ENCODE results near the gene PSMA4.
"Not testable (repeated sequence)": the region's sequence is repeated elsewhere in the genome, so short reads cannot be mapped to it uniquely, and the experiment has no call there.

Gene PSMA4

DNA sequence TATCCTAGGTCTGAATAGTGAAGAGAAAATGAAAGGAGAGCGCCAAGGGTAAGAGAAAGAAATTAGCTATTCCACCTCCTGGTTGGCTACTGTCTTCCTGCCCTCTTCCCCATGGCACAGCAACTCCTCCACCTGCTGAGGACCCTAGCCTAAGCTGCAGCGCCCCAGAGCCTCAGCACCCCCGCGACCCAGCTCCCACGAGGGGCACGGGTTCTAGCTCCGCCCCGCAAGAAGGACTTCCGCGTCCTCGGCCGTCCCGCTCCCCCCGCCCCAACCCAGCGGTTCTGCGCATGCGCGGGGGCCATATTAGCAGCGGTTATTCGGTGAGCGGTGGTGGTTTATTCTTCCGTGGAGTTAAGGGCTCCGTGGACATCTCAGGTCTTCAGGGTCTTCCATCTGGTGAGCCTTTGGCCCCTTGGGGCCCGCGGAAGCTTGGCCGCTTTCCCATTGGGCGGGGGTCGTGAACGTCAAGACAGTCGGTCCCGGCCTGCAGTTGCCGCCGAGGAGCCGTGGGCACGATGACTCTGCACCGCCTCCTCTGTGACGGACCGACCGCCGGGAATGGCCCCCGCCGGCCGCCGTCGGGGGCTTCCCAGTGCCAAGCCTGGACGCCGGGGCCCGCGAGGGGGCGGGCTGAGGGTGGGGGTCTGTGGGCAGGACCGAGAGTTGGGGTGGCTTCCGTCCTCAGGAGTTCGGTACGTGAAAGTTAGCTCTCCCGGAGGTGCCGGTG lies at the start of gene PSMA4:
Gene PSMA4, plus strand, starts transcription at position 304 of the 730 bp plus-strand sequence. CDS start 1,484 bp downstream, outside the sequence.
- peak; percentile 86 for DNase-seq

DNA sequence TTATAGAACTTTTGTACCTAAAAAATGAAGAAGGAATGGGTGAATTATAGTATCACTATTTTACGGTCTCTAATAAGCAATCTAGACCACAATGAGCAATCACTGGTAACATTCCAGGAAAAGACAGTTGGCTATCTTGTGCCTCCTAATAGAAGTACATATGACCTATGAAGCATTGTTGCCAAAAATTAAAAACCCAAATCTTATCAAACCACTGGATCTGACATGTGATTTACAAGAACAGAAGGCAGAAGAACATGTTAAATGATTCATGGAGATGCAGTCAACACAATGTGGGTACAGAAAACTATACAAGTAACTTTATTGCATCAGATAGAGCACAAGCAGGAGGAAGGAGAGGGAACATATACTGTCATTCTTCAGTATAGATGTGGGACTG lies 47.4 kb upstream of the PSMA4 start:
- no peak for DNase-seq

DNA sequence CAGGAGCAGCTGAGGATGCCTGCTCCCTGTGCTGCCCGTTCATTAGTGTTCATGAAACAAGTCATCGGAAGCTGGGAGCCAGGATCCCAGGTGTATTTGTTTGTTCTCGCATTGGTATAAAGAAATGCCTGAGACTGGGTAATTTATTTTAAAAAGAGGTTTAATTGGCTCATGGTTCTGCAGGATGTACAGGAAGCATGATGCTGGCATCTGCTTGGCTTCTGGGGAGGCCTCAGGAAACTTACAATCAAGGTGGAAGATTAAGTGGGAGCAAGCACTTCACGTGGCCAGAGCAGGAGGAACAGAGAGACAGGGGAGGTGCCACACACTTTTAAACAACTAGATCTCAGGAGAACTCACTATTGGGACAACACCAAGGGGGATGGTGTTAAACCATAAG lies 38.4 kb upstream of the PSMA4 start:
- no peak for DNase-seq

DNA sequence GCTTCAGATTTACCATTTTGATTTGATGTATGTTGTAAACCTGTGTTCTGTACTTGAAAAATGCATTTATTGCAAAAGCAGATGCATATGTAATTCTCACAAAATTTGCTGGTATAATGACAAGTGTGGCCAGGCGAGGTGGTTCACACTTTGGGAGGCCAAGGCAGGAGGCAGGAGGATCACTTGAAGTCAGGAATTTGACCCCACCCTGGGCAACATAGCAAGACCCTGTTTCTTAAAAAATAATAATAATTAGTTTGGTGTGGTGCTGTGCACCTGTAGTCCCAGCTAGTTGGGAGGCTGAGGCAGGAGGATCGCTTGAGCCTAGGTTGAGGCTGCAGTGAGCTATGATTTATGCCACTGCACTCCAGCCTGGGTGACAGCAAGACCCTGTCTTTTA lies 37.6 kb upstream of the PSMA4 start:
- DNase-seq, result no peak

DNA sequence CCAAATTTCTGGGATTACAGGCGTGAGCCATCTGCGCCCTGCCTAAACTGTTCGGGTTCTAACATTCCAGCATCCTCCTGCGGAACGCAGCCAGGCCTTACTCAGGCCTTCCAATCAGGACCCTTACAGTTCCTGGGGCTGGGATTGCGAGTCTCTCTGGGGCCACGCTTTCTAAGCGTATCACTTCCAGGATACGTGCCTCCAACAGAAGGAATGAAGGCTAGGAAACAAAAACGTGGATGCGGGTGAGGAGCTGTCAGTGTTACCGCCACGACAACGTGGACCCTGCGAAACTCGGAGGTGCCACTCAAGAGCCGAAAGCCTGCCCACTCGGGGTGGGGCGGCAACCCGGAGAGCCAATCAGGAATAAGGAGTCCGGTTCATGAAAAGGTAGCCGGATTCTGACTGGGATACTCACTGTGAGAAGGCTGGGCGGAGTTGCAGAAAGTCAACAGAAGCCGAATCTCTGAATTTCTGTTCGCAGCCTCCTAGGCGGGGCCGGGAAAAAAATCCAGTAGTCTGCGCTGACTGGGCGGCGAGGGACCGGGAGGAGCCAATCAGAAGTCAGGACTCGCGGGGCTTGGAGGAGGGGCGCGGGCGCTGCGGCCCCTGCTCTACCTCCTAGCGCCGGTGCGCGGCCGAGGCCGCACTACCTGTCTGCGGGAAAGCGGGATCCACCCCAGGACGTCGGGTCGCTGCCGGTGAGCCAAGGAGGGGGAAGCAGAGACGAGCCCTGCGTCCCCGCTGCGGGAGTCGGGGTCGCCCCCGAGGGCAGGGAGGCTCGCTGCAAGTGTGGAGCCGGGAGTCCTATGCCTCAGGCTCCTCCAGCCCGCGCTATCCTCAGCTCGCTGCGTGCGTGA lies 33.0 kb upstream of the PSMA4 start, which contains the start of gene HYKK:
Gene HYKK, plus strand, starts transcription at position 607 of the 860 bp plus-strand sequence. CDS start 5,512 bp downstream, outside the sequence.
- DNase-seq, result peak; percentile 98

DNA sequence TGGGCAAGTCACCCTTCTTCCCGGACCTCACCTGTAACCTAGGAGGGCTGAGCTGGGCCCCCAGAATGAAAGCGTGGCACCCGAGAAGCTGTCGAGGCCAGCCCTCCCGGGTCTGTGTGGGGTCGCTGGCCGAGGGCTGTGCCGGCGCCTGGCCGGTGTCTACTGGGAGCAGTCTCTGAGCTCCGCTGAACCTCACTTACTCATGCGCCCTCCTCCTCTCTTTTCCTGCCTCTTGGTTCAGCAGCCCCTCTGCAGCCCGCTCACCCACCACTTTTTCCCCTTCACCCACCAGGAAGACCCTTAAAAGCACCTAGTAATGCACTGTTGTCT lies 32.4 kb upstream of the PSMA4 start:
- DNase-seq, result peak; percentile 3

DNA sequence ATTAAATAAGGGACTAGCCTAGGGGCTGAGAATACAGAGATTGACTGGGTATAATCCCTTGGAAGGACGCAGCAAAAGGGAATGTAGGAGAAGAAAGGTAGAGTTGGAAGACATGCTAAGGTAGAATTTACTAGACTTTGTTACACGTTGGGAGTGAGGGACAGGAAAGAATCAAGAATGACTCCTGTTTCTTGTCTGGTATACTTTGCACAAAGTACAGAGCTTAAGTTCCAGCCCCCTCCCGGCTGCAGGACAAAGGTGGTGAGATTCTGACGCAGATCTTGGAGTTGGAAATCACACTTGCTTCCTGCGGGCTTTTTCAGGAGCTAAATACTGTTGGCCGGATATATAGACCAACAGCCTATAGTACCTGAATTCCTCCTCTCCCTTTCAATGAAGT lies 32.0 kb upstream of the PSMA4 start:
- no peak for DNase-seq

DNA sequence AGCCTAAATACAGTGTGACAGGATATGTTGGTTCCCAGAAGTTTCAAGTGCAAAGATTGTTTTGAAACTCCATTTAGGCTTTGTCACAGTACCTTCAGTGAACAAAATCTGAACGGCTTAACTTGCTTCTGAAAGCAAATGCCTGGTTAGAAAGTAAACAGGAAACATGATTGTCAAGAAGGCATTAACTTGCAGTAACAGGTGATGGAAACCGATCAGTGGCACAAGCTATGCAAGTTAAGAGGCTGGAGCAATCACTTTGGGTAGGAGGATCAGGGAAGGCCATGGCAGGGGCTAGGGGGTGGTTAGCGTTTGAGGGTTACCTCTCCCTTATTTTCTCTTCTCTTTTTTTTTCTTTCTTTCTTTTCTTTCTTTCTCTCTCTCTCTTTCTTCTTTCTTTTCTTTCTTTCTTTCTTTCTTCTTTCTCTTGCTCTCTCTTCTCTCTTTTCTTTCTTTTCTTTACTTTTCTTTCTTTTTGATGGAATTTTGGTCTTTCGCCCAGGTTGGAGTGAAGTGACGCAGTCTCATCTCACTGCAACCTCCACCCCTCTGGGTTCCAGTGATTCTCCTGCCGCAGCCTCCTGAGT lies 30.4 kb upstream of the PSMA4 start:
- DNase-seq, result no peak

DNA sequence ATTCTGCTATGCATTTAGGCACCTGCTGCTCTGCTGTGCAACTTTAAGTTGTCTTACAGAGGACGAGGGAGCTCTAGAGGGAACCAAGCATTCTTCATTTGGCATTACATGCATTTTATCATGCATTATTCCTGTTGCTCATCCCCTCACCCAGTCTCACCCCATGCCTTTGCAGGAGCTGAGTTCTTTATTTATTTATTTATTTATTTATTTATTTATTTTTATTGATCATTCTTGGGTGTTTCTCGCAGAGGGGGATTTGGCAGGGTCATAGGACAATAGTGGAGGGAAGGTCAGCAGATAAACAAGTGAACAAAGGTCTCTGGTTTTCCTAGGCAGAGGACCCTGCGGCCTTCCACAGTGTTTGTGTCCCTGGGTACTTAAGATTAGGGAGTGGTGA lies 20.2 kb upstream of the PSMA4 start:
- not testable (repeated sequence) for DNase-seq

DNA sequence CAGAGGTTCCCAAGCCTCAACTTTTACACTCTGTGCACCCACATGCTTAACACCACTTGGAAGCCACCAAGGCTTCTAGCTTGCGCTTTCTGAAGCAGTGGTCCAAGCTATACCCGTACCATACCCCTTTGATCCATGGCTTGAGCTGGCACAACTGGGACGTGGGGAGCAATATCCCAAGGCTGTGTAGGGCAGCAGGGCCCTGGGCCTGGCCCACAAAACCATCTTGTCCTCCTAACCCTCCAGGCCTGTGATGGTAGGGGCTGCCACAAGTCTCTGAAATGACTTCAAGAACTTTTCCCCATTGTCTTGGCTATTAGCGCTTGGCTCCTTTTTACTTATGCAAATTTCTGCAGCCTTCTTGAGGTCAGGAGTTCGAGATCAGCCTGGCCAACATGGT lies 16.0 kb upstream of the PSMA4 start:
- no peak for DNase-seq

DNA sequence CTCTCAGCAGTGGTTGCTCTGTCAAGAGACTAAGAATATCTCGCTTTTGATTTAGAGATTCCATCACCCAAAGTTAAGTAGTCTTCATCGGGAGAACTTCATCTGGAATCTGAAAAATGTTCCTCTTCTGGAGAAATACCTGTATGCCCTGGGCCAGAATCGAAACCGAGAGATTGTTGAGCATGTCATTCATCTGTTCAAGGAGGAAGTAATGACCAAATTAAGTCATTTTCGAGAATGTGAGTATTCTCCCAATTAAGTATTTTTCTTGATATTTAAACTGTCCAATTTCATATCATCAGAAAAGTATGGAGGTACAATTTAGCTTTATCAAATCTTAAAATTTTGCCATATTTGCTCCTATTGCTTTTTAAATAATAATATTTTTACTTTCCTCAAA lies 12.9 kb upstream of the PSMA4 start:
- DNase-seq, result no peak

DNA sequence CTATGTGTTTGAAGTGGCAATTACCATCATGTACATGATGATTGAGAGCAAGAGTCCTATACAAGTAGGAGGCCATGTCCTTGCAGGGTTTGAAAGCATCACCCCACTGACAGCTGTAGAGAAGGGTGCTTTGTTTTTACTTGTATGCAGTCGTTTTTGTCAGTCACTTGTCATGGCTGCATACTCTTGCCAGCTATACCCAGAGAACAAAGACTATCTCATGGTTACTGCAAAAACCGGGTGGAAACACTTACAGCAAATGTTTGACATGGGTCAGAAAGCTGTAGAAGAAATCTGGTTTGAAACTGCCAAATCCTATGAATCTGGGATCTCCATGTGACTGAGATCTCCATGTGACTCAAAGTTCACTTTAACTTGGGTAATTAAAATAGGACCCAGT lies 6.9 kb upstream of the PSMA4 start:
- DNase-seq, result no peak

DNA sequence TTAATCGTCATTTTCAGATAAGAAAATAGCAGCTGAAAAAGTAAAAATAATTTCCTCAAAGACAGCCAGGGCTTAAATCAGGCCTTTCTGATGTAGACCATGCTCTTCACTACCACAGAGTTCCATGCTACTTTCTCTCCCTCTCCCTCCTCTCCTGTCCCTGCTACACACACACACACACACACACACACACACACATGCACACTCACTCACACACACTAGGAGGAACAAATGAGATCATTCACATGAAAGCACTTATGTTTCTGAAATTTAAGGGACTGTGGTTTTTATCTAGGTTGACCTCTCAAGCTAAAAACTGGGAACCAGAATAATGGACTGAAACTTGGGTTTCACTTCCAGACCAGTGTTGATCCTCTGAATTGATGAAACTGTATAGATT lies 4.1 kb upstream of the PSMA4 start:
- no peak for DNase-seq

DNA sequence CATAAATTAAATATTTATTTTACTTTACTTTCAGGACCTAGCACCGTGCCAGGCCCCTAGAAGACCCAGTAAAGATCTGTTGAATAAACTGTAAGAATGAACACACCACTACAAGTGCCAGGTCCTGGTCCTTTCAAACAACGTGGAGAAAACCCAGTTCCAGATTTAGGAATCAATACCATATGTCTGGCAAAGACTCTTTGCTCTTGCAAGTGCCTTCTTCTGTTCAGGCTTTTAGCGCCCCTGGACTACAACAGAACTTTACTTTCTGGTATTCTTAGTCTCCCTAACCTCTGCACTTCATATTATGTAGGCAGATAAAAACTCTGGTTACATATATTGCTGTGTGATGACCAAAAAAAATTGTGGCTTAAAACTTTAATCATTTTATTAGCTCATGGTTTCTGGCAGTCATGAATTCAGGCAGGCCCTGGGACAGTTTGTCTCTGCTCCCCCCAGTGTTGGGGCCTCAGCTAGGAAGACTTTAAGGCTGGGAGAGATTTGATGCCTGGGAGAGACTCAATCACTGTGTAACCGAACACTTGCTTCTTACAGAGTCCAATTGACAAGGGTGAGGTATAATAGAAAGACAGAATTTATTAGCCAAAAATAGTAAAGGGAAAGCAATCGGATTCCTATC lies 2.9 kb upstream of the PSMA4 start:
- no peak for DNase-seq

DNA sequence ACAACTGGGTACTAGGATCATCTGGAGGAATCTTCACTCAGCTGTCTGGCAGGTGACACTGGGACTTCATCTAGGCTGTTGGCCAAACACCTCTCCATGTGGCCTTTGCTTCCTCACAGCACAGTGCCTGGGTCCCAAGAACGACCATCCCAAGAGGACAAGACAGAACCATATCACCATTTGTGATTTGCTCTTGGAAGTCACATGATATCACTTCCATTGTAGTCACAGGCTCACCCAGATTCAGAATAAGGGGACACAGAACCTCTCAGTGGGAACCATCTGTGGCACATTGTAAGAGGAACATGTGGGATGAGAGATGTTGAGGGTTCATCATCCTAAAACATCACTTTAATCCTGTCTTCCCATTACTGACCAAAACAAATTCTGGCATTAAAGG lies 1.9 kb upstream of the PSMA4 start:
- no peak for DNase-seq

DNA sequence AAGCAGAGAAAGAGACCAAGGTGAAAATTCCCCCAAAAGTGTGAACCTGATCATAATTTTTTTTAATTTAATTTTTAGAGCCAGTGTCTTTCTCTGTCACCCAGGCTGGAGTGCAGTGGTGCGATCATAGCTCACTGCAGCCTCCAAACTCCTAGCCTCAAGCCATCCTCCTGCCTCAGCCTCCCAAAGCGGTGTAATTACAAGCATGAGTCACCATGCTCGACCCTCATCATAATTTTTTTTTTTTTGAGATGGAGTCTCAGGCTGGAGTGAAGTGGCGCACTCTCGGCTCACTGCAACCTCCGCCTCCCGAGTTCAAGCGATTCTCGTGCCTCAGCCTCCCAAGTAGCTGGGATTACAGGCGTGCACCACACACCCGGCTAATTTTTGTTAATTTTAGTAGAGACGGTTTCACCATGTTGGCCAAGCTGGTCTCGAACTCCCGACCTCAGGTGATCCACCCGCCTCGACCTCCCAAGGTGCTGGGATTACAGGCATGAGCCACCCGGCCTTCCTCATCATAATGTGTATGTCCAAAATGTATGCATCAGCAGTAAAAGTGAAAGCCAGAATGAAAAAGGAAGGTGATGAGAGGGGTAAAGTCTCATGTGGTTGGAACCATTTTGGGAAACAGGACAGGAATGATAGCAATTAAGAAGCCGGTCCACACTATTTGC lies 642 bp upstream of the PSMA4 start:
- not testable (repeated sequence) for DNase-seq

DNA sequence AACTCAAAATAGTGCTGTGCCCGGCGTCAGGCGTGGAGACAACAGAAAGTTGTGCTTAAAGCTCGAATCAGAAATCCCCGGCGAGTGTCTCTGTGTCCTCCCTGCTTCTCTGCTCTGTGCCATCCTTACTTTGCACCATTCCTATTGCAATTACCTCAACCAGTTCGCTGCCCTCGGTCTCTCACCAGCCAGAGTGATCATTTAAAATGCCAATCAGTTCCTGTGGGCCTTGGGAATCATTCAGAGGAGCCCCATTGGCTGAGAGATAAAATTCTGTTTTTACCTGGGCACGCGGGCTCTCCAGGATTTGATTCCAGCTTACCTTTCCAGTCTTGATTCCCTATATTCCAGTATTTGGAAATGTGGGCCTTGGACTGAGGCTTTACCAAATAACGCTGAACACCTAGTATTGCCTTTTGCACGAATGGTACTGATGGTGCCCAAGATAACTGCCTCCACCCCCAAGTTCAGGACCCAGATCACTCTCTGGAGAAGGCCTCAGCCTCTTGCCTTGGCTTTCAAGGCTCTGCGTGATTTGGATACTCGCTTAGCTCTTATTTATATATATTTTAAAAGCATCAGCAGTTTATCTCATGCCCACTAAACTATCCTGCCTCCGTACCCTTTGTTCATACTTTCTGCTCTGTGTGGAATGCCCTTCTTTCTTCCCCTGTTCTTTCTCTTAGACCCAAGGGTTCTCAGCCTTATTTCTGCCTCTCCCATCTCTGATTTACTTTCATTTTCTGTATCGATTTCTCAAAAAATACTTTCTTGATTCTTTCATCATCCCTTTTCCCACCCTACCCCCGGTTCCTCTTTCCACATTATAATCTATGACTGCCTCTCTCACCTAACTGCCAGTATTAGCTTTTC lies 863 bp downstream of the PSMA4 start:
- no peak for DNase-seq

DNA sequence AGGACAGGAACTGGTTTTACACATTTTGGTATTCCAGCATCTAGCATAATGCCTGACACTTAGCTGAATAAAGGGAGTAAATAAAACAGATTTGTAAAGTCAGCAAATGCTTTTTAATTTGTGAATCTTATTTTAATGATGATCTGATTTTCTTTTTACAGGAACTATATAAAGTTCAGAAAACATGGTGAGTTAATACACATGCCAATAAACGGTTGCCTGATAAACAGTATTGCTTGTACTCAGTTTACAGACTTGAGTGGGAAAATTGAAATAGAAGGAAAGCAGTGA lies 1.4 kb downstream of the PSMA4 start:
- no peak for DNase-seq

DNA sequence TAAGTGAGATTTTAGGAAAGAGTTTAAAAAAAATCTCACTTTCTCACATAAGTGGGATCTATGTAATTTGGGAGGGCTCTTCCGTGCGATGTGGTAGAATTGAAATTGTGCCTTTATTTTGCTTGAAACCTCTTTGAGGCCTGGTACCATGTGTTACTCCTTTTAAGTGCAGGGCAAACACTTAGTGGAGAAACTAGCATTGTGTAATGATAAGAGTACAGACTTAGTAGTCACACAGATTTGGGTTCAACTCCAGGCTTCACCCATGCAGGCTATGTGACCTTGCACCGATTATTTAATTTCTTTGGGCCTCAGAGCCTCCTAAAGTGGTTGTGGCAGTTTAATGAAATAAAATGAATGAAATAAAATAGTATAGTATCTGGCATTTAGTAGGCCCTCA lies 2.4 kb downstream of the PSMA4 start:
- DNase-seq, result no peak

DNA sequence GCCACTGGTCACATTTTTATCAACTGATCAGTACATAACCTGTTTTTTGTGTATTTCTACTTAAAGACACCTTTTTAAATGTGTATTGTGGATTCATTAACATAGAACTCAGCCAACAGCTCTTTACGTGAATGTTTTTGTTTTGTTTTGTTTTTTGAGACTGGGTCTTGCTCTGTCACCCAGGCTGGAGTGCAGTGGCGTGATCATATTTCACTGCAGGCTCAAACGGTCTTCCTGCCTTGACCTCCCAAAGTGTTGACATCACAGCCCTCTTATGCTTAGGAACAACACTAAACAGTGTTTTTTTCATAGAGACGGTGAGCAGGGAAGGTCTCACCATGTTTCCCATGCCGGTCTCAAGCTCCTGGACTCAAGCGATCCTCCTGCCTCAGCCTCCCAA lies 9.9 kb downstream of the PSMA4 start:
- no peak for DNase-seq

DNA sequence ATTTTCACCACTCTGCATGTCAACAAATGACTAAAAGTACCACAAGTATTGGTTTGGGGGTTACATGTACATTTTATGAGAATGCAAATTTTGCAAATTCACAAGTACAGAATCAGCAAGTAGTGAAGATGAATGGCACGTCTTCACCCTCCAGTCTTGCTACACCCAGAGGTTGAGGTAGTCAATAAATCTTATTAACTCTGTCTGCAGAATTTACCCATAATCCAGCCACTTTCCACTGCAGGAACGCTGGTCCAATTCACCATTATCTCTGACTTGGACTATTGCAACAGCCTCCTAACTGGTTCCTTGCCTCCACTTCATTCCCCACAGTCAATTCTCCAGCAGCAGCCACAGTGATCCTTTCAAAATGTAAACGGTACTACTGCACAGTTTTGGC lies 10.6 kb downstream of the PSMA4 start:
- no peak for DNase-seq

DNA sequence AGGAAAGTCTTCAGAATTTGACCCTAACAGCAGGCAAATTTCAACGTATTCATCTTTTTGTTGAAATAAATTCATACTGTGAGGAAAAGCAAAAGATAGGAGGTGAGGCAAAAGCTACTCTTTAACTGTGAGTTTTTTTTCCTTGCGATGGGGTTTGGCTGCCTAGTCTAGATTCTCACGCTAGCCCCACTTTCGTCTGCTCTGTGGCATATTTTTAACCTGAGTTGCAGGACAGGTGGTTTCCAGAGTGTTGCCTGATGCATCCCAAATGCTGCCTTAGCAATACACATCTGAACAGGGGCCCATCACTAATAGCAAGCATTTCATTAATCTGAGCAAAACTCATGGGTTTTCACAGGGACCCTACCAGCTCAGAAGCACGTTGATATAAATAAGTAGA lies 11.7 kb downstream of the PSMA4 start:
- DNase-seq, result no peak
